Activated T-helper 1 cell treated with anti-CD3 and anti-CD28 coated beads, Interleukin-12 subunit alpha, Interleukin-12 subunit beta, Interleukin-2, Interleukin-4 antibody, amounts not matched to agents 30 ng/mL and 10 ng/mL and 1 ng/mL, durations not matched to agents 14 hours and 24 hours and 36 hours (primary cell): ENCODE results near the gene KRT78. TPM values are rescaled to one million over a fixed set of nuclear protein-coding genes. Genes with fewer than 3 reads are reported as not detected.
"Not testable (repeated sequence)": the region's sequence is repeated elsewhere in the genome, so short reads cannot be mapped to it uniquely, and the experiment has no call there.

ENCODE experiments used
- DNase-seq: peaks from one replicate; pipeline ENCODE4 v3.0.0; 2021; ENCODE audit warnings: low spot score
- H3K27ac Mint-ChIP-seq: one replicate; pipeline ENCODE4 v1.8.0; 2021; ENCODE audit warnings: mild to moderate bottlenecking, mixed read lengths
- H3K27me3 Mint-ChIP-seq: one replicate; pipeline ENCODE4 v1.8.0; 2022; ENCODE audit warnings: mild to moderate bottlenecking, moderate library complexity, mixed read lengths; ENCODE audit not compliant: insufficient read depth
- H3K36me3 Mint-ChIP-seq: one replicate; pipeline ENCODE4 v1.8.0; 2021; ENCODE audit warnings: low read depth, mixed read lengths
- H3K4me1 Mint-ChIP-seq: one replicate; pipeline ENCODE4 v1.8.0; 2021; ENCODE audit warnings: low read depth, mixed read lengths
- H3K4me3 Mint-ChIP-seq: one replicate; pipeline ENCODE4 v1.8.0; 2021; ENCODE audit warnings: mild to moderate bottlenecking, moderate library complexity, mixed read lengths
- H3K9me3 Mint-ChIP-seq: one replicate; pipeline ENCODE4 v1.8.0; 2021; ENCODE audit warnings: mixed read lengths
- intact Hi-C: fragments of 100-400 bp; cut with micrococcal nuclease; formaldehyde crosslinking; loops from one replicate; pipeline ENCODE4 v1.15.1; 2024
- total RNA-seq: library from RNA; stranded (reverse); gene quantifications from 2 replicates; pipeline ENCODE4 v1.2.3, GENCODE V29; 2022

Gene KRT78, protein sequence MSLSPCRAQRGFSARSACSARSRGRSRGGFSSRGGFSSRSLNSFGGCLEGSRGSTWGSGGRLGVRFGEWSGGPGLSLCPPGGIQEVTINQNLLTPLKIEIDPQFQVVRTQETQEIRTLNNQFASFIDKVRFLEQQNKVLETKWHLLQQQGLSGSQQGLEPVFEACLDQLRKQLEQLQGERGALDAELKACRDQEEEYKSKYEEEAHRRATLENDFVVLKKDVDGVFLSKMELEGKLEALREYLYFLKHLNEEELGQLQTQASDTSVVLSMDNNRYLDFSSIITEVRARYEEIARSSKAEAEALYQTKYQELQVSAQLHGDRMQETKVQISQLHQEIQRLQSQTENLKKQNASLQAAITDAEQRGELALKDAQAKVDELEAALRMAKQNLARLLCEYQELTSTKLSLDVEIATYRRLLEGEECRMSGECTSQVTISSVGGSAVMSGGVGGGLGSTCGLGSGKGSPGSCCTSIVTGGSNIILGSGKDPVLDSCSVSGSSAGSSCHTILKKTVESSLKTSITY
- not detected in 2 replicates for total RNA-seq

DNA sequence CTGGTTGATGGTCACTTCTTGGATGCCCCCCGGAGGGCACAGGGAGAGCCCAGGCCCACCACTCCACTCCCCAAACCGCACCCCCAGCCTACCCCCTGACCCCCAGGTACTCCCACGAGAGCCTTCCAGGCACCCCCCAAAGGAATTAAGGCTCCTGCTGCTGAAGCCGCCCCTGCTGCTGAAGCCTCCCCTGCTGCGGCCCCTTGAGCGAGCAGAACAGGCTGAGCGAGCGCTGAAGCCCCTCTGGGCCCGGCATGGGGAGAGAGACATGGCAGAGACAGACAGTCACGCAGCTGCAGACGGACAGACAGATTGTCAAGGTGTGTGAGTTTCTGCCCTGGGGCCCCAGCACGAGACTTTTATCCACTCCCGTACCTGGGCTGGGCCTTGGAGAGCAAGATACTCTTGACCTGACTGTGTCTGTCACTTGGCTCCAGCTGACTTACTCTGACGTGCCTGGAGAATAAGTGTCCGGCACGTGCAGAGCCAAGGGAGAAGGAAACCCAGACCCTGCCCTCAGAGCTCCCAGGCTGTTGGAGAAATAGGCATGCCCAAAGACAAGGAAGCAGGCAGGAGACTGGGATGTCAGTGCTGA is at the start of gene KRT78:
Gene KRT78 (minus strand): TSS at position 334 of the 595 bp plus-strand sequence. CDS start 64 bp downstream, at position 270.
- intact Hi-C loops = no loop called here

GRCh38 chr12:52896190-52897100 is 47.7 kb upstream of the KRT78 start:
- DNase-seq = no peak
- H3K27ac Mint-ChIP-seq = no peak overlapping the region
- H3K36me3 Mint-ChIP-seq = no peaks in the 10 kb centered on the region
- no peaks in the 10 kb centered on the region for H3K27me3 Mint-ChIP-seq
- H3K9me3 Mint-ChIP-seq = no peaks in the 10 kb centered on the region
- intact Hi-C loops = no loop called here
- no peaks in the 10 kb centered on the region for H3K4me1 Mint-ChIP-seq
- H3K4me3 Mint-ChIP-seq = no peak overlapping the region

More for the DNA sequence above, at the start of gene KRT78:
- Mint-ChIP-seq H3K36me3 (no peaks in the 10 kb centered on the region), H3K27me3 (peaks cover 16% of the 10 kb centered on the region), H3K4me3 (no peak within 1 kb of the TSS), H3K9me3 (no peaks in the 10 kb centered on the region), H3K4me1 (no peaks in the 10 kb centered on the region), H3K27ac (no peak within 1 kb of the TSS)
- no peak for DNase-seq

DNA sequence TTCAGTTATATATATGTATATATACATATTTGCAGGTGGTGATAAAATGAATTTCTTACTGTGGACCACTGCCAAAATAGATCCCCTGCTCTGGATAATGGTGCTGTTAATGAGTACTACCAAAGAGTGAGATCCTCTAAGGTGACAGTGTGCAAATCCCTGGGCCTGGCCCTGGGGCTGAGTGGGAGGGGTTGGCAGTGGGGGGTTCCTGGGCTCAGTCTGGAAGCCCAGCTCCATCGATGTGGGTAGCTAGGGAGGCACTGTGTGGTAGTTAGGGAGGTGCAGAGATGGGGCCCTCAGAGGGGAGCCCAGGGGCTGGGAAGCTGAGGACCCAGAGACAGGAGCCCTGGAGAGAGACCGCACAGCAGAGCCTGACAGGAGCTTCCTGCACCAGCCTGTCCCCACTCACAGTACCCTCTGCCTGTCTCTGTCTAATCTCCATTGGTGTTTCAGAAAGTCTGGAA is 47.0 kb upstream of the KRT78 start:
- DNase-seq = no peak
- H3K27me3 Mint-ChIP-seq = no peaks in the 10 kb centered on the region
- no peak overlapping the region for H3K27ac Mint-ChIP-seq
- no peaks in the 10 kb centered on the region for H3K9me3 Mint-ChIP-seq
- no peak overlapping the region for H3K4me3 Mint-ChIP-seq
- H3K4me1 Mint-ChIP-seq = no peaks in the 10 kb centered on the region
- H3K36me3 Mint-ChIP-seq = no peaks in the 10 kb centered on the region
- intact Hi-C loops = no loop called here

DNA sequence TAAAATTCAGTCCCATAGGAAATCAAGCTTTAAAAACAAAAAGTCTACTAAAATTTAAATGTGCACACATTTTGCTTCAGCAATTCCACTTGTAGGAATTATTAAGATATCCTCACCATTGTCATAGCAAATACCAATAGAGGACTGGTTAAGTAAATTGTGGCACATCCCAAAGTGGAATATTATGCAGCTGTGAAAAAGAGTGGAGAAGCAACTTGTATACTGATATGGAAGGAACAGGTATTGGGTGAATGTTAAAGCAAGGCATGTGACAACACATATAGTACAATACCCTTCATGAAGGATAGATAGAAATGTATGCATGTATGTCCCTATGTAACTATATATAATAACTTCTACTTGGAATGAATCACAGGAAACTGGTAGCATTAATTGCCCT is 44.2 kb upstream of the KRT78 start:
- H3K4me3 Mint-ChIP-seq = no peak overlapping the region

GRCh38 chr12:52892207-52892852 is 43.5 kb upstream of the KRT78 start:
- intact Hi-C loops = no loop called here
- no peaks in the 10 kb centered on the region for H3K9me3 Mint-ChIP-seq
- H3K4me3 Mint-ChIP-seq = no peak overlapping the region
- no peaks in the 10 kb centered on the region for H3K4me1 Mint-ChIP-seq
- no peak for DNase-seq
- no peaks in the 10 kb centered on the region for H3K36me3 Mint-ChIP-seq
- peaks cover 7% of the 10 kb centered on the region for H3K27me3 Mint-ChIP-seq
- no peak overlapping the region for H3K27ac Mint-ChIP-seq

More for the DNA sequence above, 44.2 kb upstream of the KRT78 start:
- no peaks in the 10 kb centered on the region for H3K9me3 Mint-ChIP-seq
- H3K27me3 Mint-ChIP-seq = peaks cover 7% of the 10 kb centered on the region
- intact Hi-C loops = no loop called here
- DNase-seq = no peak
- no peaks in the 10 kb centered on the region for H3K36me3 Mint-ChIP-seq
- H3K4me1 Mint-ChIP-seq = no peaks in the 10 kb centered on the region
- no peak overlapping the region for H3K27ac Mint-ChIP-seq

- Mint-ChIP-seq H3K27ac (no peak overlapping the region), H3K4me1 (no peaks in the 10 kb centered on the region), H3K9me3 (no peaks in the 10 kb centered on the region), H3K4me3 (no peak overlapping the region), H3K36me3 (no peaks in the 10 kb centered on the region), H3K27me3 (peaks cover 11% of the 10 kb centered on the region)
- intact Hi-C loops = no loop called here
- no peak for DNase-seq
Observed at GRCh38 chr12:52891044-52891443, 42.2 kb upstream of the KRT78 start.

DNA sequence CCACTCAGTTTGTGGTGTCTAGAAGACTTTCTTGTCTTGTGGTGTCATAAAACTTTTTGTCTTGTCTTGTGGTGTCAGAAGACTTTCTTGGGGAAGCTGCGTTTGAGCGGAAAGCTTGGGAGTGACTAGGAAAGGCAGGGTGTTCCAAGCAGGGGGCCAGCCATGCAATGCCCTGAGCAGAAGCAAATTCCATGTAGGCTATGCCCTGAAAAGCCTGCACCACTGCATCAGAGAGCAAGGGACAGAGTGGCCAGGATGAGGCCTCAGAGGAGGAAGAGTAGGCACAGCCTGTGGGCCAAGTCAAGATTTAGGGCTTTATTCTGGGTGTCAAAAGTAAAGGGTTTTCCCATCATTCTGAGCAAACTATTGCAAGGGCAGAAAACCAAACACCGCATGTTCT is 41.6 kb upstream of the KRT78 start:
- Mint-ChIP-seq H3K27me3 (peaks cover 11% of the 10 kb centered on the region), H3K9me3 (no peaks in the 10 kb centered on the region), H3K4me3 (no peak overlapping the region), H3K27ac (no peak overlapping the region), H3K36me3 (no peaks in the 10 kb centered on the region), H3K4me1 (no peaks in the 10 kb centered on the region)
- intact Hi-C loops = no loop called here
- DNase-seq = no peak

DNA sequence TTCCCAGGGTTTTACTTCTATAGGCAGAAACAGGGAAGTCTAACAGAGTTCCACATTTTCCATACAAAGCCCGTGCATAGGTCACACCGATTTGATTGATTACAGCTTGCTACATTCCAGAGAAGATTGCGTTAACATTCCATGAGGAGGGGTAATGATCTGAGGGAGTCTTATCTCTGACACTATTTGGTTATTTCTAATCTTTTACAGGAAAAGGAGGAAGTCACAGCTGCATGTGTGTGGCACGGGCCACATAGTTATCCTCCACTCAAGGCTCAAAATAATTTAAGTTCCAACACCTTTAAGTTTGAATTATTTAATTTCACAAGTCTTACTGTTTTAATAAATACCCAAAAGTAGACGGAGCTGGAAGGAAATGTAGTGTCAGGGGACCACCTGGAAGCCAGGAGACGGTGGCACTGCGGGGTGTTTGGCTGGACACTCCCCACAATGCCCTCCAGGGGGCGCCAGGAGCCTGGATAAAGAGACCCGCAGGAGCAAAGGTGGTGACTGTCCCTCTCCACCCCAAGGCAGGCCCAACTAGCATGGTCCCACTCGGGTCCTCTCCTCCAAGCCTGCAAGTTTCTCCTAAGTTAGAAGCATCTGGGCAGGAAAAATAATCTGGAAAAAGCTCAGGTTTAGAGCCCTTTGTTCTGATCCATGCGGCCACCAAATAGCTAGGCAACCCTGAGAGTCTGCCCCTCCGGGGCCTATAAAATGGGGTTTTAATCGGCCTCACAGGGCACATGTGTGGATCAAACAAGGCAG is 35.9 kb upstream of the KRT78 start:
- Mint-ChIP-seq H3K27ac (no peak overlapping the region), H3K9me3 (no peaks in the 10 kb centered on the region), H3K4me3 (no peak overlapping the region), H3K36me3 (no peaks in the 10 kb centered on the region), H3K27me3 (peaks cover 20% of the 10 kb centered on the region), H3K4me1 (peaks cover 6% of the 10 kb centered on the region)
- peak; percentile 61 for DNase-seq
- intact Hi-C loops = loop anchor here (1.0 kb wide), 1 partner anchor 97 kb away; no protein-coding TSS in a partner anchor

DNA sequence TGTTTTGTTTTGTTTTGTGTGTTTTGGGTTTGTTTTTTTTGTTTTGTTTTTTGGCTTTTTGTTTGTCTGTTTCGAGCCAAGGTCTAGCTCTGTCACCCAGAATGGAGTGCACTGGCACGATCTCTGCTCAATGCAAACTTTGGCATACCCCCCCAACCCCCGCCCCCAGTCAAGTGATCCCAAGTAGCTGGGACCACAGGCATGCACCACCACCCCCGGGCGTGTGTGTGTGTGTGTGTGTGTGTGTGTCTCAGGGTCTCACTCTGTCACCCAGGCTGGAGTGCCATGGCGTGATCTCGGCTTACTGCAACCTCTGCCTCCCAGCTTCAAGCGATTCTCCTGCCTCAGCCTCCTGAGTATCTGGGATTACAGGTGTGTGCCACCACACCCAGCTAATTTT is 31.7 kb upstream of the KRT78 start:
- H3K27me3 Mint-ChIP-seq = peaks cover 14% of the 10 kb centered on the region
- not testable (repeated sequence) for H3K36me3 Mint-ChIP-seq, H3K4me3 Mint-ChIP-seq, H3K9me3 Mint-ChIP-seq, H3K4me1 Mint-ChIP-seq, H3K27ac Mint-ChIP-seq, DNase-seq
- intact Hi-C loops = loop anchor here (1.0 kb wide), 3 partner anchors 101 to 724 kb away; no protein-coding TSS in a partner anchor

GRCh38 chr12:52879394-52880351 is 30.9 kb upstream of the KRT78 start:
- H3K27ac Mint-ChIP-seq = no peak overlapping the region
- H3K36me3 Mint-ChIP-seq = no peaks in the 10 kb centered on the region
- peak; percentile 69 for DNase-seq
- no peaks in the 10 kb centered on the region for H3K9me3 Mint-ChIP-seq
- peaks cover 9% of the 10 kb centered on the region for H3K4me1 Mint-ChIP-seq
- intact Hi-C loops = loop anchor here (1.0 kb wide), 5 partner anchors 102 to 727 kb away; no protein-coding TSS in a partner anchor
- H3K27me3 Mint-ChIP-seq = peaks cover 13% of the 10 kb centered on the region
- peak overlapping the region; percentile 72 for H3K4me3 Mint-ChIP-seq
